Measurements from ENCODE around the gene BTNL9.

DNA sequence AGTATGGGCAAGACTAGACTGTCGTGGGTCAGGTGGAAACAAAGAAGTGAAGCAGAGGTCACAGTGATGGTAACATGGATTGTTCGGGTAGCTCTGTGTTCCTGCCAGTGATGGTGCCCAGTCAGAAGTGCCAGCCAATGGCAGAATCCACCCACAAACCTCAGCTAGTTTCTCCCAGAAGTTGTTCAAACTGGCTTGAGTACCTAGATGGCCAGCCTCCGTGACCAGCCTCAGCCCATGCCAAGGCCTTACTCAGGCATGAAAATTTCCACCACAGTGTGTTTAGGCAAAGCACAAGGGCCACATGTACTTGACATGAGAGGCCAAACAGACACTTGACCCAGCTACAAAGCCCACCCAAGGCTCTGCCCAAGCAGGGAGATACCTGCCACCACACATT, 19.4 kb upstream of the BTNL9 start:
- TF ChIP-seq POLR2AphosphoS5 (IDR thresholded peaks at IDR 0.05; ENCODE audit: low read depth, low read length) (no peak), POLR2A (IDR thresholded peaks at IDR 0.05; ENCODE audit: low read depth, low read length) (no peak), TAF1 (IDR thresholded peaks at IDR 0.05; ENCODE audit: borderline replicate concordance, low read depth, low read length) (no peak)

All from GM12892 (cell line).